A673 (cell line): ENCODE data around the gene CACNG4. TPM values are rescaled to one million over a fixed set of nuclear protein-coding genes. Genes with fewer than 3 reads are reported as not detected.

Experiments used
- BruUV-seq: library from RNA; stranded (reverse); fragments of 400-500 nt; replicated peaks from 2 replicates; lab custom pipeline; 2021; lab: Mats Ljungman, UMichigan
- CTCF ChIA-PET: fragments of 300-600 bp; sonication (Branson Sonifier 250); formaldehyde crosslinking; loops from one replicate; lab custom pipeline; 2022; ENCODE audit warnings: antibody characterized with exemption; lab: Charles Lee
- POLR2A ChIA-PET: fragments of 300-600 bp; sonication (Branson Sonifier 250); formaldehyde crosslinking; loops from one replicate; lab custom pipeline; 2022; ENCODE audit warnings: antibody characterized with exemption; ENCODE audit not compliant: low non-redundant PET; lab: Charles Lee
- DNase-seq: peaks from one replicate; pipeline ENCODE4 v3.0.0-alpha.2; 2015; ENCODE audit warnings: low spot score
- H3K27ac ChIP-seq: fragments of 200-600 bp; sonication (generic); 2 replicates; pipeline ENCODE4 v1.5.1; 2016; ENCODE audit warnings: mixed run types, low read depth, mild to moderate bottlenecking, mixed read lengths, antibody characterized with exemption, low read length; ENCODE audit not compliant: poor library complexity, severe bottlenecking
- H3K27me3 ChIP-seq: fragments of 200-600 bp; sonication (generic); replicated peaks from 2 replicates; pipeline ENCODE4 v1.6.1; 2017; ENCODE audit warnings: mixed run types, low read depth, mild to moderate bottlenecking, mixed read lengths, antibody characterized with exemption, low read length; ENCODE audit not compliant: insufficient read depth, poor library complexity
- H3K36me3 ChIP-seq: fragments of 200-600 bp; sonication (generic); 2 replicates; pipeline ENCODE4 v1.6.1; 2016; ENCODE audit warnings: mixed run types, mild to moderate bottlenecking, mixed read lengths, antibody characterized with exemption, low read length; ENCODE audit not compliant: insufficient read depth, poor library complexity, severe bottlenecking
- H3K4me1 ChIP-seq: fragments of 200-600 bp; sonication (generic); 2 replicates; pipeline ENCODE4 v1.6.1; 2017; ENCODE audit warnings: mixed run types, mild to moderate bottlenecking, mixed read lengths, antibody characterized with exemption, low read length; ENCODE audit not compliant: insufficient read depth, poor library complexity, severe bottlenecking
- H3K4me3 ChIP-seq: fragments of 200-600 bp; sonication (generic); 2 replicates; pipeline ENCODE4 v1.5.1; 2016; ENCODE audit warnings: low read depth, mixed run types, mild to moderate bottlenecking, mixed read lengths, low read length; ENCODE audit not compliant: poor library complexity, severe bottlenecking
- H3K9me3 ChIP-seq: fragments of 200-600 bp; sonication (generic); 2 replicates; pipeline ENCODE4 v1.6.1; 2016; ENCODE audit warnings: mixed run types, low read depth, mild to moderate bottlenecking, mixed read lengths, antibody characterized with exemption, low read length; ENCODE audit not compliant: poor library complexity, severe bottlenecking
- EZH2 ChIP-seq: fragments of 200-600 bp; sonication (generic); IDR thresholded peaks from 2 replicates; pipeline ENCODE4 v1.6.1; 2017; ENCODE audit warnings: borderline replicate concordance, low read depth, mild to moderate bottlenecking, mixed read lengths, antibody characterized with exemption, low read length; ENCODE audit not compliant: poor library complexity, severe bottlenecking
- intact Hi-C: fragments of 100-400 bp; cut with micrococcal nuclease; formaldehyde crosslinking; loops from one replicate; pipeline ENCODE4 v1.10.0; 2022; ENCODE audit not compliant: unreplicated experiment
- total RNA-seq: library from RNA; stranded (reverse); gene quantifications from 2 replicates; pipeline ENCODE4 v1.2.3, GENCODE V29; 2021
- TF ChIP-seq, protein P1 (sequence below): fragments of 300-800, 200-600 bp; sonication (generic); conservative IDR thresholded peaks from 2 replicates; pipeline ENCODE4 v1.5.1; 2017; ENCODE audit warnings: low read depth, mild to moderate bottlenecking, antibody characterized with exemption, low read length, moderate library complexity, mixed read lengths

Gene CACNG4
- total RNA-seq, 1 experiment from 2014 or later, result 9.7 TPM

- TF ChIP-seq, protein P1, sequence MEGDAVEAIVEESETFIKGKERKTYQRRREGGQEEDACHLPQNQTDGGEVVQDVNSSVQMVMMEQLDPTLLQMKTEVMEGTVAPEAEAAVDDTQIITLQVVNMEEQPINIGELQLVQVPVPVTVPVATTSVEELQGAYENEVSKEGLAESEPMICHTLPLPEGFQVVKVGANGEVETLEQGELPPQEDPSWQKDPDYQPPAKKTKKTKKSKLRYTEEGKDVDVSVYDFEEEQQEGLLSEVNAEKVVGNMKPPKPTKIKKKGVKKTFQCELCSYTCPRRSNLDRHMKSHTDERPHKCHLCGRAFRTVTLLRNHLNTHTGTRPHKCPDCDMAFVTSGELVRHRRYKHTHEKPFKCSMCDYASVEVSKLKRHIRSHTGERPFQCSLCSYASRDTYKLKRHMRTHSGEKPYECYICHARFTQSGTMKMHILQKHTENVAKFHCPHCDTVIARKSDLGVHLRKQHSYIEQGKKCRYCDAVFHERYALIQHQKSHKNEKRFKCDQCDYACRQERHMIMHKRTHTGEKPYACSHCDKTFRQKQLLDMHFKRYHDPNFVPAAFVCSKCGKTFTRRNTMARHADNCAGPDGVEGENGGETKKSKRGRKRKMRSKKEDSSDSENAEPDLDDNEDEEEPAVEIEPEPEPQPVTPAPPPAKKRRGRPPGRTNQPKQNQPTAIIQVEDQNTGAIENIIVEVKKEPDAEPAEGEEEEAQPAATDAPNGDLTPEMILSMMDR, result no peak
- TF ChIP-seq EZH2, result no peak
- no TSS peak for BruUV-seq
- no peaks in the 10 kb centered on the region for H3K27me3 ChIP-seq
- ChIA-PET CTCF (no interaction called here), POLR2A (interaction anchor here (0.6 kb wide), 1 partner anchor 156 kb away, joined by 4 read pairs; no protein-coding TSS in a partner anchor)
- H3K4me3 ChIP-seq, result no peak overlapping the region
- no peak overlapping the region for H3K27ac ChIP-seq
- H3K9me3 ChIP-seq, result no peaks in the 10 kb centered on the region
- intact Hi-C loops, result no loop called here
- H3K4me1 ChIP-seq, result no peaks in the 10 kb centered on the region
- H3K36me3 ChIP-seq, result peaks cover 7% of the 10 kb centered on the region
- no peak for DNase-seq
Observed at GRCh38 chr17:67076290-67076689, 111.8 kb downstream of the CACNG4 start.

DNA sequence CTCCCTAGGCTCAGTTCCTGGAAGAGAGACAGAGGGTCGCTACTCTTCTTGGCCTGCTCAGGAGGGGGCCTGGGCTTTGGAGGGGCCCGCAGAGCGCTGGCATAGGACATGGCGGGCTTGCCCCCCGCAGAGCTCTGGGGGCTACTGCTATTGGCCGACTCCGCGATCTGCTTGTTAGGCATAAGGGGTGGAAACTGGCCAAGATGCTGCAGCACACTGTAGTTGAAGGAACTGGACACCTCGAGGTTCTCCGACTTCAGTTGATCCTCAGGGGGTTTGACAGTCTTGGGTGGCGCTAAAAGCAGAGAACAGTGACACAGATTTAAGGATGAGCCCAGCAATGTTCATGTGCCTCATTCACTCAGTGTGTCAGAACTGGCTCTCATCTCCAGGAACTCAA lies 113.8 kb downstream of the CACNG4 start:
- CTCF ChIA-PET, result interaction anchor here (0.6 kb wide), 1 partner anchor 19 kb away, joined by 5 read pairs; no protein-coding TSS in a partner anchor
- Histone ChIP-seq H3K36me3 (peaks cover 7% of the 10 kb centered on the region), H3K4me1 (no peaks in the 10 kb centered on the region), H3K27ac (no peak overlapping the region), H3K27me3 (no peaks in the 10 kb centered on the region), H3K4me3 (no peak overlapping the region), H3K9me3 (no peaks in the 10 kb centered on the region)
- TF ChIP-seq, protein P1, result no peak
- TF ChIP-seq EZH2, result no peak
- intact Hi-C loops, result no loop called here
- no peak for DNase-seq
- POLR2A ChIA-PET, result no interaction called here
- BruUV-seq, result no TSS peak

GRCh38 chr17:67079491-67079890 lies 115.0 kb downstream of the CACNG4 start:
- Histone ChIP-seq H3K27ac (no peak overlapping the region), H3K36me3 (peaks cover 7% of the 10 kb centered on the region), H3K4me1 (no peaks in the 10 kb centered on the region), H3K27me3 (no peaks in the 10 kb centered on the region), H3K4me3 (no peak overlapping the region), H3K9me3 (no peaks in the 10 kb centered on the region)
- ChIA-PET POLR2A (no interaction called here), CTCF (no interaction called here)
- TF ChIP-seq EZH2, result no peak
- TF ChIP-seq, protein P1, result no peak
- no peak for DNase-seq
- intact Hi-C loops, result no loop called here
- no TSS peak for BruUV-seq
